HG03095 (cell line): ENCODE results near the gene IL22RA1.

ENCODE experiments used
- ATAC-seq: cut with Tn5 transposase; IDR thresholded peaks from one replicate; pipeline ENCODE4 v1.9.1; 2021; ENCODE audit warnings: moderate library complexity; ENCODE audit not compliant: unreplicated experiment

Gene IL22RA1, protein sequence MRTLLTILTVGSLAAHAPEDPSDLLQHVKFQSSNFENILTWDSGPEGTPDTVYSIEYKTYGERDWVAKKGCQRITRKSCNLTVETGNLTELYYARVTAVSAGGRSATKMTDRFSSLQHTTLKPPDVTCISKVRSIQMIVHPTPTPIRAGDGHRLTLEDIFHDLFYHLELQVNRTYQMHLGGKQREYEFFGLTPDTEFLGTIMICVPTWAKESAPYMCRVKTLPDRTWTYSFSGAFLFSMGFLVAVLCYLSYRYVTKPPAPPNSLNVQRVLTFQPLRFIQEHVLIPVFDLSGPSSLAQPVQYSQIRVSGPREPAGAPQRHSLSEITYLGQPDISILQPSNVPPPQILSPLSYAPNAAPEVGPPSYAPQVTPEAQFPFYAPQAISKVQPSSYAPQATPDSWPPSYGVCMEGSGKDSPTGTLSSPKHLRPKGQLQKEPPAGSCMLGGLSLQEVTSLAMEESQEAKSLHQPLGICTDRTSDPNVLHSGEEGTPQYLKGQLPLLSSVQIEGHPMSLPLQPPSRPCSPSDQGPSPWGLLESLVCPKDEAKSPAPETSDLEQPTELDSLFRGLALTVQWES

DNA sequence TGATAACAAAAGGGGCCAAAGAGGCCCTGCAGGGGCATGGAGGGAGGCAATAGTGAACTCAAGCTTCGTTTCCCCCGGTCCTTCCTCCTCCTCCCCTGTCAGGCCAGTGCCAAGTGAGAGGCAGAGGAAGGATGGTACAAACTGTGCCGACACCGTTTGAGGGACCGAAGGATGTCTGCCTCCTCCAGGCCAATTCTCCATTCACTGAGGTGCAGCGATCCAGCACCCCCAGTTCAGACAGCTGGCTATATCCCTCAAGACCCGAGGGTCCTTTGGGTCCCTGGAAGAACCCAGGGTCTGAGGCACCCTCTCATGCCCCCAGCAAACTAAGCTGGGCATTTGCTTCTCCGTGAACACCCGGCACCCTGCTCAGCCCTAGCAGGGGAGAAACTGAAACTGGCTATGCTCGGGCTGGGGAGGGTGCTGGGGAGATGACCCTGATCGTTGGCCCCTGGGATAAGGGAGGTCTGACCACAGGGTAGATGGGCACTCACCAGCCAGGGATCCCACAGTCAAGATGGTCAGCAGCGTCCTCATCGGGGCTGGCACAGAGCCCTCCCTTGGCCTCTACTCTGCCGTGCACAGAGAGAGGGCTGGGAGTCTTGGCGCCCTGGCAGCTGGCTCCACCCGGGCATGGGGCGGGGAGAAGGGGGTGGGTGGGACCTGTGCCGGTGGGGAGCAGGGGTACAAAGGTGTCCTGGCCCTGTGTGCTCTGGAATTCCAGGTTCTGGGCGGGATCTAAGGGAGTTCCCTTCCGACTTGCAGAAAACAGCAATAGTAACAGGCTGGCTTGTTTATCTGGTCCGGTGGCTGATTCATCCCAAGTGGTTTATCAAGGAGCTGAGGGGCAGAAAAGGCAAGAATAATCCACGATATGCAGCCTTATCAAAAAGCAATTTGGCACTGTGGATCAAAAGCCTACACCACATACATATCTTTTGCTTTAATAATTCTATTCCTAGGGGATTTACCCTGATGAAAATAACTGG, at the start of gene IL22RA1:
Gene IL22RA1, minus strand, starts transcription at position 595 of the 989 bp plus-strand sequence. Its CDS starts 58 bp downstream, at position 537.
- no peak for ATAC-seq

DNA sequence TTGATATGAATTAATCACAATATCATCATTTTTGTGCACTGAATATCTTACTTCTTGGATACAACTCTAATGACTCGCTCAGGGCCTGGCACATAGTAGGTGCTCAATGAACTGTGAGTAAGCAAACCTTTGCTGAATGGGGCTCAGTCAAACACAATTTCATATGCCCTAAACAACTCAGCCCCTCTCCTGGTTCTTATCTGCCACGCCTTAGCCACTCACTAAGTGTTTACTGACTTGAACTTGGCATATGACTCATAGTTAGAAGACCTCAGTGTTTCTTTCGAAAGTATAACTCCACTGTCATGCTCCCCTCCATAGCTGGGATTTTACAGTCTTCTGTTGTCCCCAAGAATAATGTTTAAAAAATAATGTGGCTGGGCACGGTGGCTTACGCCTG, 48.9 kb upstream of the IL22RA1 start:
- ATAC-seq = no peak

DNA sequence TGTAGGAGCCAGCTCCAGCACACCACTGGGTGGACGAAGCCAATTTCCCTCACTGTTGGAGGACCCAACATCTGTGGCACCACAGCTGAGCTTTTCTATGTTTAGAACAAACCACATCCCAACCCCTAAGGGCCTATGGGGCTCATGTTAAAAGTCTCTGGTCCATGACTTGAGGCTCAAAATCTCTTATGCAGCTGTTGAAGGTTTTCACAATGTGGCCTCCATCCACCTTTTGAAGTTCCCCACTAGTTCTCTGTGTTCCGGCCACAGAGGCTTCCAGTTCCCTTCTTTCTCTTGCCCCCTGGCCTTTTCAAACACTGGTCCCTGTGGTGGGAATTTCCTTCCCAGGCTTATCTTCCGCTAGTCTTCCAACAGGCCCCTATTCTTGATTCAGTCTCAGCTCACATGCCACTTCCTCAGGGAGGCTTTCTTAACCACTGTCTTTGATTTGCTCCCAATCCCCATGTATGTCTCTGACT, 48.1 kb upstream of the IL22RA1 start:
- ATAC-seq = peak; percentile 40

DNA sequence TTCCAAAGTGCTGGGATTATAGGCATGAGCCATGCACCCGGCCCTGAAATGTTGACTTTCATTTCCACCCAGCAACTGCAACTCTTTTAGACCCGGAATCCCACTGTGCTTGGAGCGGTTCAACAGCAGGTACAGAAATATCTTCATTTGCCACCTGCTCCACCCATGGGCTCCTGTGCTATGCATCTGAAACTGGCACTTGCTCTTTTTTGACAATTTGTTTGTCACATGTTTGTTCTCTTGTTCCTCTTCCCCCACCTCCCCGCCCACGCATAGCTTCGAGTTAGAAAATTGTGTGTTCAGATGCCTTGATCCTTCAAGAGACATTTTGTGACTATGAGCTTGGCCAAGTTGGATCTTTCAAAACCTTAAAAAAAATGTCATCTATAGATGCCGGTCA, 46.6 kb upstream of the IL22RA1 start:
- no peak for ATAC-seq

DNA sequence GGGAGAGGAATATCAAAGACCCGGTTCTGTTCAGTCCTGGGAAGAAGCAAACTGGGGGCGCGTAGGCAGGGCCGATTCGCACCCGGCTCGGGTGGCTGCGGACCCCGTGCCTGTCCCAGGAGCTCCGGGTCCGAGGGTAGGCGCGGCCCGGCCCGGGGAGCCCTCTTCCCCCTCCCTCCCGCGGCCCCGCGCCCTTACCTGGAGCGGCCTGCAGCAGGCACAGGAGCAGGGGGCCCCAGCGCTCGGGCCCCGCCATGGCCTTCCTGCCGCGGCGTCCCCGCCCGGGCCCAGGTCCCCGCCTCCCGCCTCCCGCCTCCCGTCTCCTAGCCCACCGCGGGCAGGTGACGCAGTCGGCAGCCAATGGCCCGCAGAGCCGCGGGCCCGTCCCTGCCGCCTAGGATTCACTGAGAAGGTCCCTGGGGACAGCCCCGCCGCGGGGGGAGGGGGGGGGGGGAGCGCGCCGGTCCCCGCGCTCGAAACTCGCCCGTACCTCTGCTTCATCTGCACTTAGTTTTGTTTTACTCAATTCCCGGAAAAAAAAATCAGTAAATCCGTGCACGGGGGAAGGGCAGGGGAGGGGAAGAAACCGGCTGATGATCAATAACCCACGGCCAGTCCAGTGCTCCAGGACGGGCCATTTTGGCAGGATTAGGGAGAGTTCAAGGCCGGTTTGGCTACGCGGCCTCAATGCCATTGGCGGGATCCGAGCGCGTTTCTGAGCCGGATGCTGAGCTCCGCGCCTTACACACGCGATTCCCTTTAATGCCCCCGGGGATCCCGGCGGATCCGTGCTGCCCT, 44.3 kb upstream of the IL22RA1 start, which contains the start of gene IFNLR1:
Gene IFNLR1, minus strand, starts transcription at position 297 of the 798 bp plus-strand sequence. Its CDS starts 41 bp downstream, at position 256.
- ATAC-seq = no peak

DNA sequence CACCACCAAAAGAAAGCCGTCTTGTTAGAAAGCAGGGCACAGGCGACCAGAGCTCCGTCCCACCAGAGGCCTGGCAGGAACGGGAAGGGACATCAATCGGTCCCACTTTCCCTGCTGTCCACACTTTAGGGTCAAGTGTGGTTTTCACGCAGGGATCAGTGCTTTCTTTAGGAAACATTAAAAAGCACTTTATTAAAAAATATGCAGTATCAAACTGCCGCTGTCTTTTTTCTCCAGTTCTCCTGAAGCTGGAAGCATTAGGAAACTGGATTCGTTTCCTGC, 43.7 kb upstream of the IL22RA1 start:
- ATAC-seq = no peak

DNA sequence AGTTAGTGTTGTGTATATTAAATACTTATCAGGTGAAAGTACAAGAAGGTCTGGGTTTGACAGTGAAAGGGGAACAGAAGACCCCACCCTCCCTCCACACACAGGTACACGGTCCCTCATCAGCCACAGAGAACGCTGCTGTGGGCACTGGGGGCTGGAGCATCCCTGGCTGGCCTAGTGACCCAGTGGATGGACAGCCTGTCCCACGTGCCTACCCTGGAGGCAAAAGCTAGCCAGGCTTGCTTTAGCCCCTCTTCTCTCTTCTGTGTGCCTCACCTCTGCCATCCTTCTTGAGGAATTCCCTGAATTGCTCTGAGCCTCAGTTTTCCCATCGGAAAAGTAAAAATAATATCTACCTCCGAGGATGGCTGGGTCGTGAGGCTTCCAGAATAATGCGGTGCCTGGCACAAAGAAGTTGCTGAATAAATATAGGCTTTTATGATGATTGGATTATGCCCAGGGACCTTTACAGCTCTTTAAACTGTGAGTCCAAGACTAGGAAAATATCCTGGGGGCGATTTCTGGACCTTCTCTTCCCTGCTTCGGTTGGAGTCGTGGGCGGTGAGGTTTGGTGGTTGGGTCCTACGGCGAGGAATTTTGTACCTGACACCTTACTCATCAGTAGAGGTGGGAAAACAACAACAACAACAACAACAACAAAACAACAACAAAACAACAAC, 43.2 kb upstream of the IL22RA1 start:
- ATAC-seq = no peak

DNA sequence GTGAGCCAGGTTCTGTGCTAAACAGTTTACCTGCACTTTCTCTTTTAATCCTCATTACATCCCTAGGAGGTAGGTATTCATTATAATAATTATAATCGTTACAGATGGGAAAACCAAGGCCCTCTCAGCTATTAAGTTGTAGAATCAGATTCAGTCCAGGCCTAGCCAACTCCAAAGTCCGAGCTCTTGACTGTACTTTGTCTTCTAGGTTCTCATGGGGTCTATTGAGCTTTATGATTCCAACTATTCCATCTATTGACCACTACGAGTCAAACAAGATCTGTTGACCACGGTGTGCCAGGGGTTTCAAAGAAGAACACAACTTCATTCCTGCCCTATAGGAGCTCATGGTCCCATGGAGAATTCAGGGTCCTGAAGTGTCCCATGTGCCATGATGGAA, 42.1 kb upstream of the IL22RA1 start:
- ATAC-seq = no peak

DNA sequence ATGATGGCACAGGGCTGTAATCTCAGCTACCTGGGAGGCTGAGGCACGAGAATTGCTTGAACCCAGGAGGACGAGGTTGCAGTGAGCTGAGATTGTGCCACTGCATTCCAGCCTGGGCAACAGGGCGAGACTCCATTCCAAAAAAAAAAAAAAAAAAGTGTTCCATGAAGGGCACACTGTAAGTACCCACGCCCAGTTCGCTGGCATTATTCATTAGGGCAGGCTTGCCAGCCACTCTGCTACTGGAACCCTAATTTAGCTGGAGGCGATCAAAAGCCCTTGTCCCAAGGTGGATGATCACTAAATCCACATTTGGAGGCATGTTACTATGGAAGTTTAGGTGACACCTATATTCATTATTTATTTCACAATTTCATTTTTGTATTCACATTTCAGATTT, 39.1 kb upstream of the IL22RA1 start:
- ATAC-seq = no peak

DNA sequence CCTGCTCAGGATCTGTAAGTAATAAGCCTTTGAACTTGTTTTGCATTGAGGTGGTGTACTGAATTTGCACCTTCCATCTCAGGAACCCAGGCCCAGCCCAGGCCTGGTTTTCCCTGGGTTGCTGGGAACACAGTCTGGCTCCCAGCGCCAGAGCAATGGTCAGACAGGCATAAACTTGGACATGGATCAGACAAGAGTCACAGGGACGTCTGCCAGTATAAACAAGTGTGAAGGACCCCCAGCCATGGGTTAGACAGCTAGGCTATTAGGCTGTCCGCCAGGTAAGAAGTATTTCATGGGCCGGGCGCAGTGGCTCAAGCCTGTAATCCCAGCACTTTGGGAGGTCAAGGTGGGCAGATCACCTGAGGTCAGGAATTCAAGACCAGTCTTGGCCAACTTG, 38.7 kb upstream of the IL22RA1 start:
- no peak for ATAC-seq

DNA sequence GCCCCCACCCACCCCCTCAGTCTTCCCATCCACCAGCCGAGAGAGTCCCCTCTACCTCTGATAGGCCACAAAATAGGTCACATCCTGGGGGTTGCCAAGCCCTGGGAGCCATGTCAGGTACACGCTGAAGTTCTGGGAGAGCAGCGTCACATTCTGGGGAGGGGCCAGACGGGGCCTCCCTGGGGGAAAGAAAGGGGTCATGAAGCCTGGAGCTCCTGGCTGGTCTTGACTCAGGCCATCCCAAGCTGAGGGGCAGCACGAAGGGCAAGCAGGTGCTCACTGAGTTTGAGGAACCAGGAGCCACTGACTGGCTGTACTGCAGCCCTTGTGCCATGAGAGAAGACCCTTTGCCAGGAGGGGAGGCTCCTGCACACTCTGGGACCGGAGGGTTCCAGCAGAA, 37.7 kb upstream of the IL22RA1 start:
- no peak for ATAC-seq

DNA sequence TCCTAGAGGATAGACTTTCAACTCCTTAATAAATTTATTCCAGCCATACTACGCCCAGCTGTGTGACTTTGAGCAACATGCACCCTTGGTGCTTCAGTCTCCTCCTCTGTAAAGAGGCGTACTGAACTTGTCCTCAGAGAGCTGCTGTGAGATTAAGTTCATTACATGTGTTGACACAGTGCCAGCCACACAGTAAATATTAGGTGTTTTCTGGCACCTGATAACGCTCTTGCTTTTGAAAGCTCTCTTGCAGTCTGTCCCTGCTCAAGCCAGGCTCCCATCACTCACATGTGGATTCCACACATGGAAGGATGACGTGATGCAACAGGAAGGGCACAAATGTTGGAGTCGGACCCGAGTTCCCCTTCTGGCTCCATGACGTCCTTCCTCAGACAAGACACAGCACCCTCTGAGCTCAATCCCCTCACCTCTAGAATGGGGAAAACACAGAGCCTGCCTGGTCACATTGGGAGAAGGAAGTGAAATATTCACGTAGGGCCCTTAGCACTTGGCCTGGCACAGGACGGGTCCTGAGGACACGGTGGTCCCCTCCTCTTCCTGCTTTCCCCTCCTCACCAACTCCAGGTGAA, 36.4 kb upstream of the IL22RA1 start:
- no peak for ATAC-seq

DNA sequence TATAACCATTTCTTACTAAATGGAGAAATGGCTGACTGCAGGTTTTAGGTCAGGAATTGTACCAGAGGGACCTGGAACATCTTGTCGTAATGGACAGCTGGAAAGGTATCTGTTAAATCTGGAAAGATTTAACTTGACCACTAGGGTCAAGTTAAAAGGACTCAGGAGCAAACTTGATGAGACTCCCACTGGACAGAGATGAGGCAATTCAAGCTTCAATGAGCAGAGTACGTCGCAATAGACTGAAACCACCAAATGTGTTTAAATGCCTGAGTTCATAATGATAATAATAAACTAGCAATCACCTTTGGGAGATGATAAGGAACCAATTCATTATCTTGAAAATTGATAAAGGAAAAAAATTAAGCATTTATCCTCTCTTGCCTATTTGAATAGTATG, 35.5 kb upstream of the IL22RA1 start:
- no peak for ATAC-seq

DNA sequence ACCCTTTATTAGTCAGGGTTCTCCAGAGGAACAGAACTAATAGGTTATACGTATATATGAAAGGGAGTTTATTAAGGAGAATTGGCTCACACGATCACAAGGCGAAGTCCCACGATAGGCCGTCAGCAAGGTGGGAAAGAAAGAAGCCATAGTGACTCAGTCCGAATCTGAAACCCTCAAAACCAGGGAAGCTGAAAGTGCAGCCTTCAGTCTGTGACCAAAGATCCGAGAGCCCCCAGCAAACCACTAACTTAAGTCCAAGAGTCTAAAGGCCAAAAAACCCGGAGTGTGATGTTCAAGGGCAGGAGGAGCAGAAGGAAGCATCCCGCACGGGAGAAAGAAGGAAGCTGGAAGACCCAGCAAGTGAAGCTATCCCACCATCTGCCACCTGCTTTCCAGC, 34.2 kb upstream of the IL22RA1 start:
- no peak for ATAC-seq

DNA sequence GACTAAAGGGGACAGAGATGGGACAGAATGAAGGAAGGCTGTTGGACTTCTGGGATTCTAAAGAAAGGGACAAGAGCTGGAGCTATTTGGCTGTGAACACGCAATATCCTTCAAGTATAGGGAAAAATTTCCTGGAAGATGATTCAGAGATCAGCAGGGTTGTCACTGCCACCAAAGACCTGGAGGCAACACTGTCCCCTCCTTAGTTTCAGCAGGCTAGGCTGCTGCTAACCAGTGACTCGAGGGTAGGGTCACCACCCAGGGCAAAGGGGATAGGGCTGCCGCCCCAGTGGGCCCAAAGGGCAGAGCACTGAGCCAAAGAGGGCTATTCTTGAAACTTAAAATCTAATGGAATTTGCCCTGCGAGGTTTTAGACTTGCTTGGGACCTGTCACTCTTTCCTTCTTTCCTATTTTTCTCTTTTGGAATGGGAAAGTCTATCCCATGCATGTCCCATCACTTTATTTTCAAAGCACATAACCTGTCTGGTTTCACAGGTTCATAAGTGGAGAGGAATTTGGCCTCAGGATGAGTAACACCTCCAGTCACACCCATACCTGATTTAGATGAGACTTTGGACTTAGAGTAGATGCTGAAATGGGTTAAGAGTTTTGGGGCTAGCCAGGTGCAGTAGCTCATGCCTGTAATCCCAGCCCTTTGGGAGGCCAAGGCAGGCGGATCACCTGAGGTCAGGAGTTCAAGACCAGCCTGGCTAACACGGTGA, 32.3 kb upstream of the IL22RA1 start:
- no peak for ATAC-seq

DNA sequence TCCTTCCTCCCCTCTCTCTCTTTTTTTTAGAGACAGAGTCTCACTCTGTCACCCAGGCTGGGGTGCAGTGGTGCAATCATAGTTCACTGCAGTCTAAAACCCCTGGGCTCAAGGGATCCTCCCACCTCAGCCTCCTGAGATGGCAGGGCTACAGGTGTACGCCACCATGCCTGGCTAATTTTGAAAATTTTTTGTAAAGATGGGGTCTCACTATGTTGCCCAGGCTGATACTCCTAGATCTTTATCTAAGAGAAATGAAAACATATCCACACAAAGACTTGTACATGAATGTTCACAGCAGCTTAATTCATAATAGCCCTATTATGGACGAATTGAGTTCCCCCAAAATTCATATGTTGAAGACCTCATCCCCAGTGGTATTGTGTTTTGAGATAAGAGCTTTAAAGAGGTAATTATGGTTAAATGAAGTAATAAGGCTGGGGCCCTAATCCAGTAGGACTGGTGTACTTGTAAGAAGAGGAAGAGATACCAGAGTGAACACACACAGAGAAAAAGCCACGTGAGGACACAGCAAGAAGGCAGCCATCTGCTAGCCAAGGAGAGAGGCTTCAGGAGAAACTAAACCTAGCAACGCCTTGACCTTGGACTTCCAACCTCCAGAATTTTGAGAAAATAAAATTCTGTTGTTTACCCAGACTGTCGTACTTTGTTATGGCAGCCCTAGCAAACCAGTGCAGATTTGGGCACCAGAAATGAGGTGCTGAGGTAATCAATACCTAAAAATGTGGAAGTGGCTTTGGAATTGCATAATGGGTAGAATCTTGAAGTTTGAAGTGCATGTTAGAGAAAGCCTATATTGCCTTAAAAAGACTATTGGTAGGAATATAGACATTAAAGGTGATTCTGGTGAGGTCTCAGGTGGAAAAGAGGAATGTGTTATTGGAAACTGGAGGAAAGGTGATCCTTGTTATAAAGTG, 31.0 kb upstream of the IL22RA1 start:
- ATAC-seq = no peak

DNA sequence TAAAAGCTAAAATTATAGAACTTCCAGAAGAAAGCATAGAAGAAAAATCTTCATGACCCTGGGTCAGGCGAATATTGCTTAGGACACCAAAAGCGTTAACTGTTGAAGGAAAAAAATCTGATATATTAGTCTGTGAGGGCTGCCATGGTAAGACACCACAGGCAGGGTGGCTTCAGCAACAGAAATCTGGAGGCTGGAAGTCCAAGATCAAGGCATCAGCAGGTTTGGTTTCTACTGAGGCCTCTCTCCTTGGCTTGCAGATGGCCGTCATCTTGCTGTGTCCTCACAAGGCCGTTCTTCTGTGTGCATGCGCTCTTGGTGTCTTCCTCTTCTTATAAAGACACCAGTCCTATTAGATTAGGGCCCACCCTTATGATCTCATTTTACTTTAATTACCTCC, 29.7 kb upstream of the IL22RA1 start:
- ATAC-seq = no peak

DNA sequence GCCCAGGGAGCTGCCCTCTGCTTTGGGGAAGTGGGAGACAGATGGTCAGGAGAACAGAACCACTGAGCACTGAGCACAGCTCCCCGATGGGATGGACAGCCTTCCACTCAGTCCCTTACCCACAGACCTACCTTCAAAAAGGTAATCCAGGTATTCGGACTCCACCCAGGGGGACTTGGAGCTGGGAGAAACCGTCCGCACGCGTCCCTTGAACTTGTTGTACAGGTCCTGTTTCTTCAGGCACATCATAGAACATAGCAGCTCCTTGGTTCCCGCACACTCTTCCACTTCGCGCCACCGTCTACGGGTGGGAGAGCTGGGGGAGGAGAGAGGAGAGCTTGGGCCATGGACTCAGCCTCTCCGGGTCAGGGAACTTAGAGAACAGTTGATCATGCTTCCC, 26.3 kb upstream of the IL22RA1 start:
- no peak for ATAC-seq
